Upper lobe of left lung (tissue), 6 donors: ENCODE data around the gene GARS1. TPM values are rescaled to one million over a fixed set of nuclear protein-coding genes. Genes with fewer than 3 reads are reported as not detected.
"Not testable (repeated sequence)": the region's sequence is repeated elsewhere in the genome, so short reads cannot be mapped to it uniquely, and the experiment has no call there.

Source experiments
- ATAC-seq, 2 donors: fragments of 200-7000 bp; cut with Tn5 transposase; one replicate each; pipeline ENCODE4 v1.9.1; 2022; ENCODE audit warnings: mild to moderate bottlenecking in 2 of 2, moderate library complexity in 2 of 2; ENCODE audit not compliant: low FRiP score in 2 of 2
- DNase-seq, 2 donors: peaks; one replicate each; pipeline ENCODE4 v3.0.0-alpha.2; 2019 to 2020
- H3K27ac ChIP-seq, 4 donors: fragments of 200-600 bp; sonication (generic); one replicate each; pipeline ENCODE4 v1.5.1; 2016 to 2019
- H3K27me3 ChIP-seq, 4 donors: fragments of 200-600 bp; sonication (generic); one replicate each; pipeline ENCODE4 v1.5.1; 2017 to 2019
- H3K36me3 ChIP-seq, 4 donors: fragments of 200-600 bp; sonication (generic); one replicate each; pipeline ENCODE4 v1.5.1; 2016 to 2019
- H3K4me1 ChIP-seq, 4 donors: fragments of 200-600 bp; sonication (generic); one replicate each; pipeline ENCODE4 v1.5.1; 2018 to 2019
- H3K4me3 ChIP-seq, 4 donors: fragments of 200-600 bp; sonication (generic); one replicate each; pipeline ENCODE4 v1.5.1; 2017 to 2019; ENCODE audit warnings: mild to moderate bottlenecking in 2 of 4, moderate library complexity in 1 of 4
- H3K9me3 ChIP-seq, 4 donors: fragments of 200-600 bp; sonication (generic); one replicate each; pipeline ENCODE4 v1.5.1; 2018 to 2019
- EP300 ChIP-seq, 4 donors: sonication (generic); formaldehyde crosslinking; IDR thresholded peaks; one replicate each; pipeline ENCODE4 v1.5.1; 2017; ENCODE audit warnings: antibody characterized with exemption in 4 of 4, control low read depth in 2 of 4
- POLR2A ChIP-seq, 4 donors: fragments of 450-650 bp; IDR thresholded peaks; one replicate each; pipeline ENCODE4 v1.5.1; 2016 to 2017; ENCODE audit warnings: antibody characterized with exemption in 4 of 4, mild to moderate bottlenecking in 2 of 4
- POLR2AphosphoS5 ChIP-seq, 2 donors: sonication (generic); formaldehyde crosslinking; IDR thresholded peaks; one replicate each; pipeline ENCODE4 v1.5.1; 2017; ENCODE audit warnings: antibody characterized with exemption in 2 of 2
- WGBS, 2 donors: methylation state at CpG; one replicate each; pipeline ENCODE4 v1.1.5; 2017 to 2018; 5-methylcytosine and 5-hydroxymethylcytosine counted together
- total RNA-seq, 6 donors: library from RNA; depleted of rRNA in 4 of 6; stranded (reverse); fragments of >200 nt in 4 of 6; gene quantifications; one replicate each; pipeline versions ENCODE4 v1.1.0 to v1.2.1, GENCODE V29; 2016 to 2021
- TF ChIP-seq, protein P1 (sequence below), 6 experiments: fragments of 450-650 bp in 4 of 6; fragments of 200-600 bp in 2 of 6; sonication (generic) in 2 of 6; IDR thresholded peaks; one replicate each; pipeline ENCODE4 v1.5.1; 2016 to 2019; ENCODE audit warnings: antibody characterized with exemption in 6 of 6
- donor health status: DM: no; HTN: no; CAD: no; lungs with moderate emphysema.
- donor health status: DM: no; HTN: yes; CAD: no; lungs with severe emphysema.

GARS1 gene
- total RNA-seq, 6 donors from 2014 or later, result 59.5 to 107 (median 81.6) TPM

DNA sequence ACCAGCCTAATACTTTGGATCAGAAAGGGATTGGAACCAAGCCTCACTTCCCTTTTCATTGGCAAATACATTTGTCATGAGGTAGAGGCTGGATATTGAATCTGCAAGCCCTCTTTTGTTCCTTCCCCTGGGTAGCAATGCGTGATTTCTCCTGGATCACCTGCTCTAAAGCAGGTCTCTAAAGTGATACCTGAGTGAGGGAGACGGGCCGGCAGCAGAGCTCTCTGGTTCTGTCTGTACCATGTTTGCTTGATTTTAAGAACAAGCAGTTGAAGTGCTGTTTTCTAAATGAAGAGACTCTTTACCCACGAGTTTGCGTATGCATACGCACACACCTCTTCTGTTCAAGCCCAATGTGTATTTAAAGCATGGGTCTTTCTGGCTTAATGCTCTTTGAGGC lies 41.1 kb downstream of the GARS1 start:
- peaks cover 0 to 7% (median 0%) of the 10 kb centered on the region in 4 donors for H3K4me1 ChIP-seq
- H3K9me3 ChIP-seq, result no peaks in the 10 kb centered on the region
- H3K27me3 ChIP-seq, result no peaks in the 10 kb centered on the region
- TF ChIP-seq POLR2A (IDR thresholded peaks at IDR 0.05) (no peak), EP300 (IDR thresholded peaks at IDR 0.05) (peak in 1 of 4 donors; percentile 26)
- H3K27ac ChIP-seq, result no peak overlapping the region
- no peak overlapping the region for H3K4me3 ChIP-seq
- peaks cover 10 to 53% (median 29%) of the 10 kb centered on the region in 4 donors for H3K36me3 ChIP-seq
- 76 to 80% methylated on average over 6 of the region's 6 CpGs for WGBS, 2 donors
- DNase-seq (peak in 1 of 2 donors; percentile 48), ATAC-seq (peak in 1 of 2 donors; percentile 51)

DNA sequence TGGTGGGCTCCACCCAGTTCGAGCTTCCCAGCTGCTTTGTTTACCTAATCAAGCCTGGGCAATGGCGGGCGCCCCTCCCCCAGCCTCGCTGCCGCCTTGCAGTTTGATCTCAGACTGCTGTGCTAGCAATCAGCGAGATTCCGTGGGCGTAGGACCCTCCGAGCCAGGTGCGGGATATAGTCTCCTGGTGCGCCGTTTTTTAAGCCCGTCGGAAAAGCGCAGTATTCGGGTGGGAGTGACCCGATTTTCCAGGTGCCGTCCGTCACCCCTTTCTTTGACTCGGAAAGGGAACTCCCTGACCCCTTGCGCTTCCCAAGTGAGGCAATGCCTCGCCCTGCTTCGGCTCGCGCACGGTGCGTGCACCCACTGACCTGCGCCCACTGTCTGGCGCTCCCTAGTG lies 47.6 kb downstream of the GARS1 start:
- not testable (repeated sequence) for H3K36me3 ChIP-seq, DNase-seq, H3K9me3 ChIP-seq, H3K4me1 ChIP-seq, H3K4me3 ChIP-seq, H3K27ac ChIP-seq, H3K27me3 ChIP-seq, ATAC-seq
- 80% methylated on average over 12 of the region's 29 CpGs; no CpG with 5 or more reads in 1 of the 2 donors for WGBS, 2 donors

DNA sequence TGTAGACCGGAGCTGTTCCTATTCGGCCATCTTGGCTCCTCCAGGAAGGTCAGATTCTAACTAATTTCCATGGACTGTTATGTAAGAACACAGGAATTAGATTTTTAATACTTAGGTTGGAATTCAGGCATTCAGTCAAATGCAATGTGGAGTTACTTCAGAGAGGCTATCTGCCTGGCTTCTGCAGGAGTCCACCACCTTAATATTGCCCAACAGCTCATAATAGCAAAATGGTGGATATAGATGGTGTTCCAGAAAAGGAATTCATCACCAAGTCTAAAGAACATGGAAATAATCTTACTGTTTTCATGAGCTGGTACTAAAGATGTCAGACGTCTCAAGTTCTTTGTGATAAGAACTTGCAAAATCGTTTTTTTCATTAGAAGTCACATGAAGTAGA lies 48.1 kb downstream of the GARS1 start:
- H3K27ac ChIP-seq, result no peak overlapping the region
- WGBS, 2 donors, result 73 to 88% methylated on average over 4 of the region's 4 CpGs
- DNase-seq (no peak), ATAC-seq (no peak)
- H3K27me3 ChIP-seq, result no peaks in the 10 kb centered on the region
- no peaks in the 10 kb centered on the region for H3K9me3 ChIP-seq
- H3K4me3 ChIP-seq, result no peak overlapping the region
- no peak for TF ChIP-seq POLR2AphosphoS5 (IDR thresholded peaks at IDR 0.05)
- TF ChIP-seq, protein P1, sequence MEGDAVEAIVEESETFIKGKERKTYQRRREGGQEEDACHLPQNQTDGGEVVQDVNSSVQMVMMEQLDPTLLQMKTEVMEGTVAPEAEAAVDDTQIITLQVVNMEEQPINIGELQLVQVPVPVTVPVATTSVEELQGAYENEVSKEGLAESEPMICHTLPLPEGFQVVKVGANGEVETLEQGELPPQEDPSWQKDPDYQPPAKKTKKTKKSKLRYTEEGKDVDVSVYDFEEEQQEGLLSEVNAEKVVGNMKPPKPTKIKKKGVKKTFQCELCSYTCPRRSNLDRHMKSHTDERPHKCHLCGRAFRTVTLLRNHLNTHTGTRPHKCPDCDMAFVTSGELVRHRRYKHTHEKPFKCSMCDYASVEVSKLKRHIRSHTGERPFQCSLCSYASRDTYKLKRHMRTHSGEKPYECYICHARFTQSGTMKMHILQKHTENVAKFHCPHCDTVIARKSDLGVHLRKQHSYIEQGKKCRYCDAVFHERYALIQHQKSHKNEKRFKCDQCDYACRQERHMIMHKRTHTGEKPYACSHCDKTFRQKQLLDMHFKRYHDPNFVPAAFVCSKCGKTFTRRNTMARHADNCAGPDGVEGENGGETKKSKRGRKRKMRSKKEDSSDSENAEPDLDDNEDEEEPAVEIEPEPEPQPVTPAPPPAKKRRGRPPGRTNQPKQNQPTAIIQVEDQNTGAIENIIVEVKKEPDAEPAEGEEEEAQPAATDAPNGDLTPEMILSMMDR (IDR thresholded peaks at IDR 0.05), result no peak
- no peak for TF ChIP-seq EP300 (IDR thresholded peaks at IDR 0.05)
- H3K4me1 ChIP-seq, result no peaks in the 10 kb centered on the region
- no peaks in the 10 kb centered on the region for H3K36me3 ChIP-seq

DNA sequence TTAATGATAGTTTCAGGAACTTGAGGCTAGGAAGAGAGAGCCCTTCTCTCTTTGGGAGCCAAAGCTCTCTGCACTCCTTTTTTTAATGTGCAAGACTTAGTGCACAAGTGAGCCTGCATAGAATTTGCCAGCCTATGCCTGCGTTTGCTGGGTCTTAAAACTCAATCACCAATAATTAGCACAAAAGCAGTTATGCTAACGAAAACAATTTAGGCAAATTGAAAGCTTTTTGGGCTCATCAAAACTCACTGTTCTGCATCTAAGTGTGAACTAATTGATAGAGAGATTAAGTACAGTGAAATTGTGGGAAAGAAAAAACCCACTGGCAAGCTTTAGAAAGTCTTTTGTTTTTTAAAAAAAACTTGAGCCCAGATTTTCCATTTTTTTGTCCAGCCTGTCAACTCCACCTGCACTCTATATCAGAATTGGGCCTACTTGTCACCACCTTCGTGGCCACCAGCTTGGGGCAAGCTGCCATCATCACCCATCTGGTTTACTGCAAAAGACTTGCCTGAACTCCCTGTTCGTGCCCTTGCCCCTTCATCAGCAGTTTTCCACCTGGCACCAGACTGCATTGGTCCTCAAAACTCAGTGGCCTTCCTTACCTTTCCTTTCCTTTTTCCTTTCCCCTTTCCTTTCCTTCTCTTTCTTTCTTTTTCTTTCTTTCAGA lies 49.7 kb downstream of the GARS1 start:
- no peak for ATAC-seq
- no peaks in the 10 kb centered on the region for H3K9me3 ChIP-seq

DNA sequence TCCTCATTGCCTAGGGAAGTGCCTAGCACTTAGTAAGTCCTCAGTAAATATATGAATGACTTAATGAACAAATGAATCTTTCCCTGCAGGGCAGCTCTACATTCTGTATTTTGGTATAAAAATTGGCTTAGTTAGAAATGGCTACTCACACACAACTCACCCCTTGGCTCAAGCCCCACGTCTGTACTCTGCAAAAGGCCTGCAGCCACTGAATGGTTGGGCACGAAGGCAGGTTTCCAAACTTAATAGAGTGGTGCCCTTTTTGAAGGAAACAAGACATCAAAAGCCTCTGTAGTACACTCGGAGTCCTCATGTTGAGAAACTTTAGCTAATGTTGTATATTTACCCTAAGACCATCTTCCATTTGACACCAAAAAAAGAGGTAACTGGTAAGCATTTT lies 51.0 kb downstream of the GARS1 start:
- no peaks in the 10 kb centered on the region for H3K9me3 ChIP-seq
- no peak for DNase-seq
- H3K27me3 ChIP-seq, result no peaks in the 10 kb centered on the region
- no peak for ATAC-seq
- H3K4me1 ChIP-seq, result no peaks in the 10 kb centered on the region
- no peak overlapping the region for H3K4me3 ChIP-seq
- H3K36me3 ChIP-seq, result no peaks in the 10 kb centered on the region
- no peak overlapping the region for H3K27ac ChIP-seq
- TF ChIP-seq POLR2A (IDR thresholded peaks at IDR 0.05), result no peak
- TF ChIP-seq POLR2AphosphoS5 (IDR thresholded peaks at IDR 0.05), result no peak
- TF ChIP-seq, protein P1 (IDR thresholded peaks at IDR 0.05), result no peak
- TF ChIP-seq EP300 (IDR thresholded peaks at IDR 0.05), result no peak
- WGBS, 2 donors, result 81 to 97% methylated on average over 3 of the region's 3 CpGs

More for the DNA sequence above, 49.7 kb downstream of the GARS1 start:
- DNase-seq, result no peak
- no peak overlapping the region for H3K4me3 ChIP-seq
- no peaks in the 10 kb centered on the region for H3K27me3 ChIP-seq
- no peak overlapping the region for H3K27ac ChIP-seq
- H3K4me1 ChIP-seq, result no peaks in the 10 kb centered on the region
- WGBS, 2 donors, result 94% methylated on average over 4 of the region's 4 CpGs
- H3K36me3 ChIP-seq, result no peaks in the 10 kb centered on the region
- TF ChIP-seq, protein P1 (IDR thresholded peaks at IDR 0.05), result no peak
- TF ChIP-seq EP300 (IDR thresholded peaks at IDR 0.05), result no peak
- no peak for TF ChIP-seq POLR2AphosphoS5 (IDR thresholded peaks at IDR 0.05)
- TF ChIP-seq POLR2A (IDR thresholded peaks at IDR 0.05), result no peak

DNA sequence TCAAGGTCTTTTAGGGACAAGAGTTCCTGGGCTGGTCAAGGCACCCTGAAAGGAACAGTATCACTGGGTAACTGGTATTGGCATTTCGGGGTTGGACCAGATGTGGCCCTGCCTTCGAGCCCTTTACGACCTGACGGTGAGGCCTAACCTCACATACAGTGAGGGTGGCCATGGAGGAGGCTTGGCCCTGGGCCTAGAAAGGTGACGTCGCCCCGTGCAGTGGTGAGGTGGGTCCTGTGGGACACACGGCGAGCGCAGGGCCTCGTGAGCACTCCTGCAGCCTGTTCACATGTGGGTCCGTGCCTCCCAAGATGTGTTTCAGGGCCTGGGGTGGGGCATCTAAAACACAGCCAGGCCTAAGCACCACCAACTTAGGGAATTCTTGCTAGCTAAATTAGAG lies 51.5 kb downstream of the GARS1 start:
- TF ChIP-seq, protein P1 (IDR thresholded peaks at IDR 0.05), result no peak
- TF ChIP-seq POLR2A (IDR thresholded peaks at IDR 0.05) (no peak), EP300 (IDR thresholded peaks at IDR 0.05) (no peak), POLR2AphosphoS5 (IDR thresholded peaks at IDR 0.05) (no peak)
- H3K9me3 ChIP-seq, result no peaks in the 10 kb centered on the region
- no peak overlapping the region for H3K4me3 ChIP-seq
- H3K36me3 ChIP-seq, result no peaks in the 10 kb centered on the region
- DNase-seq, result peak in 1 of 2 donors; percentile 55
- no peaks in the 10 kb centered on the region for H3K27me3 ChIP-seq
- H3K4me1 ChIP-seq, result no peaks in the 10 kb centered on the region
- WGBS, 2 donors, result 89 to 99% methylated on average over 6 to 12 of the region's 12 CpGs
- H3K27ac ChIP-seq, result no peak overlapping the region
- no peak for ATAC-seq
